Smooth muscle cell (in vitro differentiated cells): ENCODE measurements around the gene ECHDC1. TPM values are rescaled to one million over a fixed set of nuclear protein-coding genes. Genes with fewer than 3 reads are reported as not detected.

ENCODE experiments used
- DNase-seq: peaks from one replicate; lab custom pipeline; 2025; ENCODE audit not compliant: unreplicated experiment; lab: John Stamatoyannopoulos, UW
- H2AFZ ChIP-seq: fragments of 200-600 bp; sonication (generic); 2 replicates; pipeline ENCODE4 v1.6.0; 2016; ENCODE audit warnings: antibody characterized with exemption, low read depth, mild to moderate bottlenecking
- H3F3A ChIP-seq: fragments of 200-600 bp; sonication (generic); 2 replicates; pipeline ENCODE4 v1.6.0; 2017; ENCODE audit warnings: antibody characterized with exemption, low read depth
- H3K27ac ChIP-seq: fragments of 200-600 bp; sonication (generic); 2 replicates; pipeline ENCODE4 v1.5.1; 2016; ENCODE audit warnings: low read depth, mild to moderate bottlenecking
- H3K27me3 ChIP-seq: fragments of 200-600 bp; sonication (generic); 2 replicates; pipeline ENCODE4 v1.6.1; 2016; ENCODE audit warnings: low read depth, mild to moderate bottlenecking
- H3K36me3 ChIP-seq: fragments of 200-600 bp; sonication (generic); 2 replicates; pipeline ENCODE4 v1.5.1; 2016; ENCODE audit warnings: low read depth
- H3K4me1 ChIP-seq: fragments of 200-600 bp; sonication (generic); 2 replicates; pipeline ENCODE4 v1.5.1; 2016; ENCODE audit warnings: low read depth
- H3K4me2 ChIP-seq: fragments of 200-600 bp; sonication (generic); 2 replicates; pipeline ENCODE4 v1.6.0; 2016; ENCODE audit warnings: mild to moderate bottlenecking
- H3K4me3 ChIP-seq: fragments of 200-600 bp; sonication (generic); 2 replicates; pipeline ENCODE4 v1.5.1; 2016; ENCODE audit warnings: mild to moderate bottlenecking
- H3K79me2 ChIP-seq: fragments of 200-600 bp; sonication (generic); 2 replicates; pipeline ENCODE4 v1.6.0; 2016; ENCODE audit warnings: low read depth, mild to moderate bottlenecking
- H3K9ac ChIP-seq: fragments of 200-600 bp; sonication (generic); 2 replicates; pipeline ENCODE4 v1.6.0; 2016; ENCODE audit warnings: low read depth
- H3K9me3 ChIP-seq: fragments of 200-600 bp; sonication (generic); replicated peaks from 2 replicates; pipeline ENCODE4 v1.5.1; 2016; ENCODE audit warnings: low read depth
- H4K20me1 ChIP-seq: fragments of 200-600 bp; sonication (generic); 2 replicates; pipeline ENCODE4 v1.6.0; 2016; ENCODE audit warnings: low read depth
- WGBS: methylation state at CpG from one replicate; pipeline ENCODE4 v1.1.7; 2016; ENCODE audit warnings: low lambda C conversion rate; 5-methylcytosine and 5-hydroxymethylcytosine counted together
- polyA plus RNA-seq: library from polyadenylated mRNA; unstranded; fragments of >200 nt; fragmentation: Nextera tagmentation; extraction: Ambion mirVana; gene quantifications from 2 replicates; pipeline ENCODE4 v1.2.1, GENCODE V29; 2016
- total RNA-seq: library from RNA; depleted of rRNA; stranded (reverse); fragments of >200 nt; gene quantifications from 2 replicates; pipeline ENCODE4 v1.2.3, GENCODE V29; 2014
- TF ChIP-seq, protein P1 (sequence below): fragments of 200-600 bp; sonication (generic); IDR thresholded peaks from 2 replicates; pipeline ENCODE4 v1.5.1; 2017; ENCODE audit warnings: borderline replicate concordance, mild to moderate bottlenecking, antibody characterized with exemption; ENCODE audit not compliant: insufficient read depth, poor library complexity, severe bottlenecking

The ECHDC1 gene
- total and polyA plus RNA-seq, 2 experiments from 2014 or later: 43.0 to 59.3 TPM

DNA sequence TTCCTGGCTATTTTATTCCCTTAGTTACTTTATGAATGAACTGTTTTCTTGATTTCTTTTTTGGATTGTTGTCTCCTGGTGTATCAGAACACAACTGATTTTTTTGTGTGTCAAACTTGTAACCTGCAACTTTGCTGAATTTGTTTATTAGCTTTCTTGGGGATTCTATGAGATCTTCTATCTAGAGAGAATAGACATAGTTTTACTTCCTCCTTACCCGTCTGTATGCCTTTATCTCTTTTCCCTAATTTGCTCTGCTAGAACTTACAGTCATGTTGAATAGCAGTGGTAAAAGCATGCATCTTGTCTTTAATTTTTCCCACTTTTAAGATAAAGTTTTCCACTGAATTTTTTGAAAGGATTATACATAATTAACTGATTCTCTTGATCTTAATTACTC is 63.6 kb downstream of the ECHDC1 start:
- no peak for DNase-seq
- Histone ChIP-seq H3K27ac (no peak overlapping the region), H3K9ac (no peak overlapping the region)

DNA sequence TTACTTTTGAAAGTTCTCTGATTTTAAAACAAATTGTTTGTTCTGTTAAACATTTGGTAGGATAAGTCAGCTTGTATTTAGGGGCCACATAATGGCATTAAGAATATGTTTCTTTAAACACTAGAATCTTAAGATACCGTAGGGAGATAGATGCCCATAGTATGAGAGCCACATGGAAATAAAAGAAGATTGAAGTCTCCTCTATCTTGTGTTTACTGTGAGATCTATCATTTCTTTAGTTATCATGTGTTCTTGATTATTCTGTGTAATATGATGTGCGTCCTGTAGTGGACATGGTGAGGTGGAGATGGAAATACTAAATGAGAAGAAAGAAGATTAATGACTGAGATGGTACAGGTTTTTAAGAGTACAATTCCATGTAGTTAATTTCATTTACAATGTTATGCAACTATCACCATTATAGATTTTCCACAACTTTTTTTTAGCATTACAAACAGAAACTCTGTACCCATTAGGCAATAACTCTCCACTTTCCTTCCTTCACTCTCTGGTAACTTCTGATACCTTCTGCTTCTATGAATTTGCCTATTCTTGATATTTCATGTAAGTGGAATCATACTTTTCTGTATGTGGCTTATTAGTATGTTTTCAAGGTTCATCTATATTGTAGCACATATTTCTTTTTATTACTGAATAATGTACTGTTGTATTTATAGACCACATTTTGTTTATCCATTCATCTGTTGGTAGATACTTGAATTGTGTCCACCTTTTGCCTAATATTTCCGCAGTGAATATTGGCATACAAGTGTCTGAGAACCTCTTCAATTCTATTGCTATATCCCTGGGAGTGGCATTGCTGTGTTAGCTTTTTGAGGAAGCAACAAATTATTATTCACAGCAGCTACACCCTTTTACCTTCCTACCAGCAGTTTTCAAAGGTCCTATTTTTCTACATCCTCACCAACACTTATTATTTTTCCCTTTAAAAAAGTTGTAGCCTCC is 65.2 kb downstream of the ECHDC1 start:
- Histone ChIP-seq H3K27ac (no peak overlapping the region), H3K27me3 (no peaks in the 10 kb centered on the region), H3K4me2 (no peak overlapping the region), H3K36me3 (peaks cover 9% of the 10 kb centered on the region), H3K9ac (no peak overlapping the region), H2AFZ (no peak overlapping the region), H3F3A (no peaks in the 10 kb centered on the region), H3K4me1 (no peaks in the 10 kb centered on the region), H4K20me1 (peaks cover 90% of the 10 kb centered on the region), H3K9me3 (no peaks in the 10 kb centered on the region), H3K4me3 (no peak overlapping the region), H3K79me2 (peaks cover 69% of the 10 kb centered on the region)
- TF ChIP-seq, protein P1, sequence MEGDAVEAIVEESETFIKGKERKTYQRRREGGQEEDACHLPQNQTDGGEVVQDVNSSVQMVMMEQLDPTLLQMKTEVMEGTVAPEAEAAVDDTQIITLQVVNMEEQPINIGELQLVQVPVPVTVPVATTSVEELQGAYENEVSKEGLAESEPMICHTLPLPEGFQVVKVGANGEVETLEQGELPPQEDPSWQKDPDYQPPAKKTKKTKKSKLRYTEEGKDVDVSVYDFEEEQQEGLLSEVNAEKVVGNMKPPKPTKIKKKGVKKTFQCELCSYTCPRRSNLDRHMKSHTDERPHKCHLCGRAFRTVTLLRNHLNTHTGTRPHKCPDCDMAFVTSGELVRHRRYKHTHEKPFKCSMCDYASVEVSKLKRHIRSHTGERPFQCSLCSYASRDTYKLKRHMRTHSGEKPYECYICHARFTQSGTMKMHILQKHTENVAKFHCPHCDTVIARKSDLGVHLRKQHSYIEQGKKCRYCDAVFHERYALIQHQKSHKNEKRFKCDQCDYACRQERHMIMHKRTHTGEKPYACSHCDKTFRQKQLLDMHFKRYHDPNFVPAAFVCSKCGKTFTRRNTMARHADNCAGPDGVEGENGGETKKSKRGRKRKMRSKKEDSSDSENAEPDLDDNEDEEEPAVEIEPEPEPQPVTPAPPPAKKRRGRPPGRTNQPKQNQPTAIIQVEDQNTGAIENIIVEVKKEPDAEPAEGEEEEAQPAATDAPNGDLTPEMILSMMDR: no peak
- DNase-seq: no peak
- 95% methylated on average over 3 of the region's 3 CpGs for WGBS

More for the DNA sequence above, 63.6 kb downstream of the ECHDC1 start:
- Histone ChIP-seq H3K27me3 (no peaks in the 10 kb centered on the region), H3F3A (no peaks in the 10 kb centered on the region), H3K4me2 (no peak overlapping the region), H3K4me3 (no peak overlapping the region), H3K9me3 (no peaks in the 10 kb centered on the region), H2AFZ (no peak overlapping the region), H3K36me3 (peaks cover 9% of the 10 kb centered on the region), H4K20me1 (peaks cover 80% of the 10 kb centered on the region), H3K79me2 (peaks cover 62% of the 10 kb centered on the region), H3K4me1 (no peaks in the 10 kb centered on the region)
- WGBS: 46% methylated on average over 1 of the region's 1 CpG
- TF ChIP-seq, protein P1: no peak

DNA sequence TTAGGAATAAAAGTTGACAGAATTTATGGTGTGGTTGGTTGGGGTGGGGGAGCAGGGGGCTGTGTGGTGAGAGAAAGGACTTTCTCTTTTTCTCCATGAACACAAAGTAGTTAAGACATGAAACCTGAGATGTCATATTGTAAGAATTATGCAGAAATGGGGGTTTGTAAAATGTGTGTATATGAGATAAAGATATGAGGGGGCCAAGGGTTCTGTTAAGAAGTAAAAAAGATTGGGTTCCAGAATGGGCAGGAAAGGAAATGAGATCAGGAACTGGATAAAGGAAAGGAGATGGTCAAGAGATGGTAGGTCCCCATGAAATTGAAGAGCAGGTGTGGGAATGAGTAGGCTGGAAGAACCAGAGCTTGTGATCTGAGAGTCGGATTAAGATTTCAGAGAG is 67.1 kb downstream of the ECHDC1 start:
- 100% methylated on average over 1 of the region's 1 CpG for WGBS
- TF ChIP-seq, protein P1: no peak
- no peaks in the 10 kb centered on the region for H3K36me3 ChIP-seq
- no peak overlapping the region for H3K27ac ChIP-seq
- no peak overlapping the region for H3K4me2 ChIP-seq
- H3K9ac ChIP-seq: no peak overlapping the region
- no peaks in the 10 kb centered on the region for H3F3A ChIP-seq
- H4K20me1 ChIP-seq: peaks cover 95% of the 10 kb centered on the region
- no peak overlapping the region for H2AFZ ChIP-seq
- no peaks in the 10 kb centered on the region for H3K9me3 ChIP-seq
- no peaks in the 10 kb centered on the region for H3K27me3 ChIP-seq
- H3K4me1 ChIP-seq: peaks cover 4% of the 10 kb centered on the region
- peaks cover 88% of the 10 kb centered on the region for H3K79me2 ChIP-seq
- no peak overlapping the region for H3K4me3 ChIP-seq
- no peak for DNase-seq
